ENCODE data around the gene CD81.

Gene CD81

DNA sequence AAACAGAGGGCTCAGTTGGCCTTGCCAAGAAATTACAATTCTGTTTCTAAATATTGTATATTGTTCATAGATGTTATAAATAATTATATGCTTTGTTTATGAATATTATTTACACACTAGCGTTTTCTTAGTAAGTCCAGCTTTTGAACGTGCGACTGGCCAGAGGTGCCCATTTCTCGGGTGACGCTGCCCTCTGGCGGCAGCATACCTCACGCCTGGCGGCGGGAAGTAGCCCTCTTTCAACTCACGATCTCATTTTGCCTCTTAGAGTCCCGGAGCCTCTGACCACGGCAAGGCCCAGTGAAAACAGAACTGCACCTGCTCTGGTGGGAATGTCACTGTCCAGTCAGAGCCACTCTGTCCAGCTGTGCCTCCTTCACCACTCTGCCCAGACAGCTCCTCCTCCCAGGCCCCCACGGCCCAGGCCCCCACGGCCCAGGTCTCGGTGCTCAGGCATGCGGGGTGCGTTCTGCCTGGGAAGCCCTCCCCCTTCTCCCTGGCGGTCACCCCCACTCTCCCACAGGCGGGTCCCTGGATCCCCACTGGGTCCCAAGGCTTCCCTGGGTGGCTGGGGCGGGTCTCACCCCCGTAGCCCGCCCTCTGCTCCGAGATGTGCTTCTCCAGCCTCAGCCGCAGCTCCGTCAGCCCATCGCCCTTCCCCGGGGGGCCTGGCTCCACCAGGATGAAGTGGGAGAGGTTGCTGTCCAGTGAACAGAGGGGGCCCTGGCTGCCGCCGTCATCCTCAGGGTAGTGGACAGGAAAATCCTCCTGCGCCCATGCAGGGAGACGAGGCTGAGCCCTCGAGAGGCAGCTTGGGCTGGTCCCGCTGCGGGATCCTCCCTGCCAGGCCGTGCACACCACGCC lies 42.8 kb downstream of the CD81 start:
- TF ChIP-seq, protein P1, sequence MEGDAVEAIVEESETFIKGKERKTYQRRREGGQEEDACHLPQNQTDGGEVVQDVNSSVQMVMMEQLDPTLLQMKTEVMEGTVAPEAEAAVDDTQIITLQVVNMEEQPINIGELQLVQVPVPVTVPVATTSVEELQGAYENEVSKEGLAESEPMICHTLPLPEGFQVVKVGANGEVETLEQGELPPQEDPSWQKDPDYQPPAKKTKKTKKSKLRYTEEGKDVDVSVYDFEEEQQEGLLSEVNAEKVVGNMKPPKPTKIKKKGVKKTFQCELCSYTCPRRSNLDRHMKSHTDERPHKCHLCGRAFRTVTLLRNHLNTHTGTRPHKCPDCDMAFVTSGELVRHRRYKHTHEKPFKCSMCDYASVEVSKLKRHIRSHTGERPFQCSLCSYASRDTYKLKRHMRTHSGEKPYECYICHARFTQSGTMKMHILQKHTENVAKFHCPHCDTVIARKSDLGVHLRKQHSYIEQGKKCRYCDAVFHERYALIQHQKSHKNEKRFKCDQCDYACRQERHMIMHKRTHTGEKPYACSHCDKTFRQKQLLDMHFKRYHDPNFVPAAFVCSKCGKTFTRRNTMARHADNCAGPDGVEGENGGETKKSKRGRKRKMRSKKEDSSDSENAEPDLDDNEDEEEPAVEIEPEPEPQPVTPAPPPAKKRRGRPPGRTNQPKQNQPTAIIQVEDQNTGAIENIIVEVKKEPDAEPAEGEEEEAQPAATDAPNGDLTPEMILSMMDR (IDR thresholded peaks at IDR 0.05; ENCODE audit: extremely low read depth, insufficient read depth, missing control alignments) = peak; percentile 80
- in situ Hi-C loops (cut with MboI; ENCODE audit: low pct_unique_long_range_greater_than_20kb, low sequenced_read_pairs, unreplicated experiment) = loop anchor here (10.0 to 25.0 kb wide), 2 partner anchors 233 to 475 kb away; no protein-coding TSS in a partner anchor
- DNase-seq (ENCODE audit: low spot score) = peak; percentile 89

GRCh38 chr11:2420502-2421225 lies 43.6 kb downstream of the CD81 start:
- TF ChIP-seq, protein P1 (IDR thresholded peaks at IDR 0.05; ENCODE audit: extremely low read depth, insufficient read depth, missing control alignments) = peak; percentile 99
- in situ Hi-C loops (cut with MboI; ENCODE audit: low pct_unique_long_range_greater_than_20kb, low sequenced_read_pairs, unreplicated experiment) = loop anchor here (10.0 to 25.0 kb wide), 2 partner anchors 233 to 474 kb away; no protein-coding TSS in a partner anchor
- DNase-seq (ENCODE audit: low spot score) = peak; percentile 97

GRCh38 chr11:2421226-2421994 lies 44.3 kb downstream of the CD81 start:
- in situ Hi-C loops (cut with MboI; ENCODE audit: low pct_unique_long_range_greater_than_20kb, low sequenced_read_pairs, unreplicated experiment) = loop anchor here (10.0 to 25.0 kb wide), 2 partner anchors 234 to 473 kb away; no protein-coding TSS in a partner anchor
- TF ChIP-seq, protein P1 (IDR thresholded peaks at IDR 0.05; ENCODE audit: extremely low read depth, insufficient read depth, missing control alignments) = no peak
- DNase-seq (ENCODE audit: low spot score) = no peak

DNA sequence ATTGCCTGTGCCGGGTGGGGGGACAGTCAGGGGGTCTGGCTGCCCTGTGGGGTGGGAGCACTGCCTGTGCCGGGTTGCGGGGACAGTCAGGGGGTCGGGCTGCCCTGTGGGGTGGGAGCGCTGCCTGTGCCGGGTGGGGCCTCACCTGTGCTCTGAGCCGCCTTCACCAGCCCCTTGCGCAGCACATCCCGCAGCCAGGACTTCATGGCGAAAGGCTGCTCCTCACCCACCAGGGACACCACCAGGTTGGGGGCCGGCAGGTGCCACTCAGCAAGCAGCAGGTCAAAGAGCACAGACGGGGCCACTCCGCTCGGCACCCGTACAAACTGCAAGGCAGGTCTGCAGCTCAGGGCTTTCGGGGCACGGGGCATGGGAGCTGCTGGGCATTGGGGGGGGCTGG lies 44.9 kb downstream of the CD81 start:
- no peak for DNase-seq (ENCODE audit: low spot score)
- TF ChIP-seq, protein P1 (IDR thresholded peaks at IDR 0.05; ENCODE audit: extremely low read depth, insufficient read depth, missing control alignments) = no peak
- in situ Hi-C loops (cut with MboI; ENCODE audit: low pct_unique_long_range_greater_than_20kb, low sequenced_read_pairs, unreplicated experiment) = loop anchor here (10.0 to 25.0 kb wide), 2 partner anchors 235 to 473 kb away; no protein-coding TSS in a partner anchor

- DNase-seq (ENCODE audit: low spot score) = no peak
- TF ChIP-seq, protein P1 (IDR thresholded peaks at IDR 0.05; ENCODE audit: extremely low read depth, insufficient read depth, missing control alignments) = no peak
- in situ Hi-C loops (cut with MboI; ENCODE audit: low pct_unique_long_range_greater_than_20kb, low sequenced_read_pairs, unreplicated experiment) = loop anchor here (10.0 to 25.0 kb wide), 2 partner anchors 235 to 472 kb away; no protein-coding TSS in a partner anchor
These were observed 45.5 kb downstream of the CD81 start for GRCh38 chr11:2422461-2423156.
